IMR-90 (cell line): ENCODE data around the gene NPDC1. TPM values are rescaled to one million over a fixed set of nuclear protein-coding genes. Genes with fewer than 3 reads are reported as not detected.

Source experiments
- ATAC-seq: fragments of 200-7000 bp; cut with Tn5 transposase; 2 replicates; pipeline ENCODE4 v1.9.1; 2020; ENCODE audit warnings: low read depth, mild to moderate bottlenecking, moderate library complexity
- BruUV-seq: library from RNA; stranded (reverse); fragments of 400-500 nt; replicated peaks from 2 replicates; lab custom pipeline; 2021; lab: Mats Ljungman, UMichigan
- CTCF ChIA-PET: fragments of 300-600 bp; formaldehyde crosslinking; extraction: SDS; loops from one replicate; lab custom pipeline; 2021; ENCODE audit warnings: antibody characterized with exemption; lab: Yijun Ruan, JAX
- POLR2A ChIA-PET: fragments of 300-600 bp; sonication (Branson Sonifier 250); formaldehyde crosslinking; loops from one replicate; lab custom pipeline; 2022; ENCODE audit warnings: antibody characterized with exemption; ENCODE audit not compliant: unreplicated experiment; lab: Charles Lee
- DNase-seq: peaks from one replicate; pipeline ENCODE4 v3.0.0; 2013
- H2AFZ ChIP-seq: replicated peaks from 2 replicates; pipeline ENCODE3; 2013; ENCODE audit warnings: low read length, mild to moderate bottlenecking; ENCODE audit not compliant: poor library complexity
- H2AK5ac ChIP-seq: 2 replicates; pipeline ENCODE4 v1.6.1; 2013; ENCODE audit warnings: low read depth, low read length, inconsistent platforms
- H2AK9ac ChIP-seq: replicated peaks from 2 replicates; pipeline ENCODE3; 2013; ENCODE audit warnings: mild to moderate bottlenecking, low read depth, low read length, moderate library complexity; ENCODE audit not compliant: poor library complexity
- H2BK120ac ChIP-seq: 2 replicates; pipeline ENCODE4 v1.6.1; 2013; ENCODE audit warnings: low read depth, low read length, inconsistent platforms
- H2BK15ac ChIP-seq: 3 replicates; pipeline ENCODE4 v1.6.1; 2013; ENCODE audit warnings: low read depth, low read length, inconsistent platforms
- H2BK20ac ChIP-seq: 2 replicates; pipeline ENCODE4 v1.6.1; 2013; ENCODE audit warnings: low read depth, mild to moderate bottlenecking, inconsistent platforms, low read length, moderate library complexity
- H2BK5ac ChIP-seq: 2 replicates; pipeline ENCODE4 v1.6.1; 2013; ENCODE audit warnings: mild to moderate bottlenecking, low read depth, low read length, inconsistent platforms; ENCODE audit not compliant: poor library complexity, severe bottlenecking
- H3K14ac ChIP-seq: replicated peaks from 2 replicates; pipeline ENCODE4 v1.6.1; 2013; ENCODE audit warnings: low read depth, low read length, inconsistent platforms
- H3K18ac ChIP-seq: 2 replicates; pipeline ENCODE4 v1.6.1; 2013; ENCODE audit warnings: low read depth, low read length, control low read depth
- H3K23ac ChIP-seq: 2 replicates; pipeline ENCODE4 v1.6.1; 2013; ENCODE audit warnings: low read depth, low read length, inconsistent platforms
- H3K27ac ChIP-seq: 2 replicates; pipeline ENCODE4 v1.5.1; 2013; ENCODE audit warnings: mild to moderate bottlenecking, control low read depth, low read length; ENCODE audit not compliant: insufficient read depth
- H3K27me3 ChIP-seq: 2 replicates; pipeline ENCODE4 v1.6.1; 2013; ENCODE audit warnings: low read length; ENCODE audit not compliant: control insufficient read depth, insufficient read depth
- H3K36me3 ChIP-seq: 2 replicates; pipeline ENCODE4 v1.6.1; 2013; ENCODE audit warnings: low read length, mixed read lengths; ENCODE audit not compliant: control insufficient read depth, insufficient read depth
- H3K4ac ChIP-seq: 2 replicates; pipeline ENCODE4 v1.6.1; 2013; ENCODE audit warnings: low read depth, low read length, inconsistent platforms
- H3K4me1 ChIP-seq: 2 replicates; pipeline ENCODE4 v1.6.1; 2013; ENCODE audit warnings: low read length, mixed read lengths; ENCODE audit not compliant: control insufficient read depth, insufficient read depth
- H3K4me2 ChIP-seq: 2 replicates; pipeline ENCODE4 v1.6.1; 2013; ENCODE audit warnings: low read depth, mild to moderate bottlenecking, control low read depth, low read length, moderate library complexity
- H3K4me3 ChIP-seq: 2 replicates; pipeline ENCODE4 v1.5.1; 2013; ENCODE audit warnings: low read depth, mild to moderate bottlenecking, control low read depth, low read length, moderate library complexity; ENCODE audit not compliant: insufficient read depth
- H3K56ac ChIP-seq: 2 replicates; pipeline ENCODE4 v1.6.1; 2013; ENCODE audit warnings: low read length, inconsistent platforms; ENCODE audit not compliant: insufficient read depth; ENCODE audit errors: extremely low read depth
- H3K79me1 ChIP-seq, 2 experiments: 2 replicates each; pipeline ENCODE4 v1.6.1; 2013; ENCODE audit warnings: low read length in 2 of 2, inconsistent platforms in 1 of 2, low read depth in 1 of 2
- H3K9ac ChIP-seq: 2 replicates; pipeline ENCODE4 v1.6.1; 2013; ENCODE audit warnings: low read depth, low read length, control low read depth
- H3K9me1 ChIP-seq: 2 replicates; pipeline ENCODE4 v1.6.1; 2013; ENCODE audit warnings: low read length, inconsistent platforms; ENCODE audit not compliant: insufficient read depth
- H3K9me3 ChIP-seq: 2 replicates; pipeline ENCODE4 v1.6.1; 2013; ENCODE audit warnings: low read length; ENCODE audit not compliant: control insufficient read depth, insufficient read depth
- H4K20me1 ChIP-seq: 2 replicates; pipeline ENCODE4 v1.6.1; 2013; ENCODE audit warnings: low read length, inconsistent platforms; ENCODE audit not compliant: insufficient read depth
- H4K5ac ChIP-seq: 2 replicates; pipeline ENCODE4 v1.6.1; 2013; ENCODE audit warnings: mild to moderate bottlenecking, low read depth, low read length, control low read depth
- H4K8ac ChIP-seq, 2 experiments: 2 replicates each; pipeline ENCODE4 v1.6.1; 2013; ENCODE audit warnings: low read depth in 2 of 2, low read length in 2 of 2, control low read depth in 1 of 2, inconsistent platforms in 1 of 2
- H4K91ac ChIP-seq: 2 replicates; pipeline ENCODE4 v1.6.1; 2013; ENCODE audit warnings: low read depth, low read length, inconsistent platforms; ENCODE audit not compliant: insufficient read depth
- WGBS, 2 experiments: methylation state at CpG; one replicate each; pipeline versions ENCODE4 v1.1.5 to v1.1.7; 2013; ENCODE audit warnings: missing lambda C conversion rate in 2 of 2; ENCODE audit not compliant: insufficient read length in 1 of 2; ENCODE audit errors: extremely low coverage in 2 of 2; 5-methylcytosine and 5-hydroxymethylcytosine counted together
- dilution Hi-C: fragments of 300-500 bp; cut with HindIII; formaldehyde crosslinking; loops from one replicate; pipeline ENCODE4 v1.14.3; 2018; ENCODE audit warnings: low sequenced_read_pairs; ENCODE audit not compliant: unreplicated experiment
- in situ Hi-C: fragments of 300-500 bp; cut with MboI; formaldehyde crosslinking; loops from 3 replicates; pipeline ENCODE4 v1.14.3; 2019; ENCODE audit warnings: low sequenced_read_pairs, inconsistent platforms, mixed read lengths
- intact Hi-C: fragments of 100-400 bp; cut with micrococcal nuclease; formaldehyde crosslinking; loops from 2 replicates; pipeline ENCODE4 v1.10.0; 2022
- polyA plus RNA-seq, 3 experiments: library from polyadenylated mRNA; depleted of rRNA; stranded (reverse); fragments of >200 nt; gene quantifications; 2 replicates each; pipeline ENCODE4 v1.2.3, GENCODE V29; 2012; ENCODE audit warnings: low replicate concordance in 1 of 3
- total RNA-seq: library from RNA; depleted of rRNA; stranded (reverse); fragments of >200 nt; gene quantifications from 2 replicates; pipeline ENCODE4 v1.2.3, GENCODE V29; 2012
- TF ChIP-seq, protein P1 (sequence below): fragments of 150-350 bp; IDR thresholded peaks from 2 replicates; pipeline ENCODE4 v1.6.1; 2016; ENCODE audit warnings: low read depth, mild to moderate bottlenecking, low read length, moderate library complexity, borderline replicate concordance

Gene NPDC1
- total and polyA plus RNA-seq, 2 of the 4 experiments (the other 2 are of a cell fraction) = 2.7 to 58.1 TPM

DNA sequence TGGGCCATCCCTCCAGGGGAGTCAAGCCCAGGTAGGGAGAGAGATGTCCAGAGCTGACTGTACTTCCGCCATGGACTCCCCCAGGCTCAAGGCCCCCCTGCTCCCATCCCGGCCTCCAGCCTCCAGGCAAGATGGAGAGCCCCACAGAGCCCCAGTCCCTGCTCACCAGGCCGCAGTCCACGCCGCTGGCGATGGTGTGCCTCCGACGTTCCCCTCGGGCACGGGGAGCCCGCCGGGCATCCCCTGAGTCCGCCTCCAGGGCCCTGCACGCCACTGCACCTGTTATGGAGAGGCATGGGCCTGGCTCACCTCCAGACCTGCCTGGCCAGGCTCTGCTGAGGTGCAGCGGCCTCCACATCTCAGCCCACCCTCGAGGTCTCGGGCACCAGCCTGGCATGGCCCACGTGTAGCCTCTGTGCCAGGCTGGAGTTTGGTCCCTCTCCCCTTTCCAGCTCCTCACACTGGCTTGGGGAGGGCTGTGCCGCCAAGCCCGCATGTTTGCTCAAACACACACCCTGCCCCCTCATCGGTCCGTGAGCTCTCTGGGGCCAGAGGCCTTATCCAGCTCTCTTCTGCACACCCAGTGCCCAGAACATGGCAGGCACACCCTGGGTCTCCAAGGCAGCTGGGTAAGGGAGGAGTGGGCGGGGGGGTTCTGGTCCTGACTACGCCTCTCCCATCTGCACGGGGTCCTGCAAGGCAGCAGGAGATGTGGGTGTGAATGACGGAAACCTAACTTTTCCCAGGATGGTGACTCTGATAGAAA lies 20.3 kb upstream of the NPDC1 start:
- H3K56ac ChIP-seq = no peak overlapping the region
- no peak overlapping the region for H4K8ac ChIP-seq
- H3K9me1 ChIP-seq = no peaks in the 10 kb centered on the region
- ChIA-PET CTCF (interaction anchor here (1.1 kb wide), 1 partner anchor 20 kb away, joined by 4 read pairs; no protein-coding TSS in a partner anchor), POLR2A (no interaction called here)
- no peaks in the 10 kb centered on the region for H3K36me3 ChIP-seq
- H3K14ac ChIP-seq = no peak overlapping the region
- H3K23ac ChIP-seq = no peak overlapping the region
- H3K4ac ChIP-seq = no peak overlapping the region
- no TSS peak for BruUV-seq
- no peaks in the 10 kb centered on the region for H4K20me1 ChIP-seq
- no peak overlapping the region for H3K9ac ChIP-seq
- TF ChIP-seq, protein P1, sequence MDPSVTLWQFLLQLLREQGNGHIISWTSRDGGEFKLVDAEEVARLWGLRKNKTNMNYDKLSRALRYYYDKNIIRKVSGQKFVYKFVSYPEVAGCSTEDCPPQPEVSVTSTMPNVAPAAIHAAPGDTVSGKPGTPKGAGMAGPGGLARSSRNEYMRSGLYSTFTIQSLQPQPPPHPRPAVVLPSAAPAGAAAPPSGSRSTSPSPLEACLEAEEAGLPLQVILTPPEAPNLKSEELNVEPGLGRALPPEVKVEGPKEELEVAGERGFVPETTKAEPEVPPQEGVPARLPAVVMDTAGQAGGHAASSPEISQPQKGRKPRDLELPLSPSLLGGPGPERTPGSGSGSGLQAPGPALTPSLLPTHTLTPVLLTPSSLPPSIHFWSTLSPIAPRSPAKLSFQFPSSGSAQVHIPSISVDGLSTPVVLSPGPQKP = no peak
- in situ Hi-C loops = no loop called here
- dilution Hi-C loops = no loop called here
- H2AK9ac ChIP-seq = no peak overlapping the region
- no peak overlapping the region for H3K4me3 ChIP-seq
- H3K9me3 ChIP-seq = no peaks in the 10 kb centered on the region
- intact Hi-C loops = no loop called here
- 91% methylated on average over 9 of the region's 26 CpGs; no CpG with 5 or more reads in 1 of the 2 experiments for WGBS, 2 experiments
- no peaks in the 10 kb centered on the region; the same call in 1 of the 2 replicates for H3K27me3 ChIP-seq
- H4K5ac ChIP-seq = no peak overlapping the region
- H2BK5ac ChIP-seq = no peak overlapping the region
- DNase-seq = no peak
- H3K79me1 ChIP-seq = peaks cover 2 to 11% of the 10 kb centered on the region in 2 experiments
- no peak overlapping the region for H2BK120ac ChIP-seq
- H3K27ac ChIP-seq = no peak overlapping the region
- H4K91ac ChIP-seq = no peak overlapping the region
- H3K18ac ChIP-seq = no peak overlapping the region
- no peak overlapping the region for H2AK5ac ChIP-seq
- ATAC-seq = no peak
- H2BK15ac ChIP-seq = no peak overlapping the region
- no peak overlapping the region for H3K4me2 ChIP-seq
- H2BK20ac ChIP-seq = no peak overlapping the region
- no peak overlapping the region for H2AFZ ChIP-seq
- peaks cover 3% of the 10 kb centered on the region; the same call in 1 of the 2 replicates for H3K4me1 ChIP-seq
